PC-3 (cell line): ENCODE results near the gene HOXC10. TPM values are rescaled to one million over a fixed set of nuclear protein-coding genes. Genes with fewer than 3 reads are reported as not detected.

ENCODE experiments used
- ATAC-seq: fragments of 200-7000 bp; cut with Tn5 transposase; 2 replicates; pipeline ENCODE4 v1.9.1; 2020; ENCODE audit warnings: mild to moderate bottlenecking, moderate library complexity
- BruUV-seq: library from RNA; stranded (reverse); fragments of 400-500 nt; replicated peaks from 2 replicates; lab custom pipeline; 2021; lab: Mats Ljungman, UMichigan
- CTCF ChIA-PET: fragments of 300-600 bp; sonication (Branson Sonifier 250); formaldehyde crosslinking; loops from one replicate; lab custom pipeline; 2022; ENCODE audit warnings: antibody characterized with exemption; lab: Charles Lee
- POLR2A ChIA-PET: fragments of 300-600 bp; sonication (Branson Sonifier 250); formaldehyde crosslinking; loops from one replicate; lab custom pipeline; 2022; ENCODE audit warnings: antibody characterized with exemption; ENCODE audit not compliant: unreplicated experiment; lab: Charles Lee
- DNase-seq: peaks from one replicate; pipeline ENCODE4 v3.0.0-alpha.2; 2015
- H2AFZ ChIP-seq: fragments of 300-600 bp; sonication (generic); 2 replicates; pipeline ENCODE4 v1.6.0; 2016; ENCODE audit warnings: antibody characterized with exemption, low read length
- H3F3A ChIP-seq: fragments of 300-600 bp; sonication (generic); one replicate; pipeline ENCODE4 v1.6.0; 2017; ENCODE audit warnings: antibody characterized with exemption, low read length, control low read depth, mild to moderate bottlenecking; ENCODE audit not compliant: unreplicated experiment
- H3K27ac ChIP-seq: fragments of 300-600 bp; sonication (generic); 2 replicates; pipeline ENCODE4 v1.5.1; 2016; ENCODE audit warnings: mild to moderate bottlenecking, low read length
- H3K27me3 ChIP-seq: fragments of 300-600 bp; sonication (generic); 2 replicates; pipeline ENCODE4 v1.6.1; 2016; ENCODE audit warnings: low read length, mixed read lengths
- H3K36me3 ChIP-seq: fragments of 300-600 bp; sonication (generic); 2 replicates; pipeline ENCODE4 v1.6.1; 2016; ENCODE audit warnings: low read depth, mixed run types, low read length, mixed read lengths
- H3K4me1 ChIP-seq: fragments of 300-600 bp; sonication (generic); 2 replicates; pipeline ENCODE4 v1.5.1; 2016; ENCODE audit warnings: low read length; ENCODE audit not compliant: insufficient read depth
- H3K4me2 ChIP-seq: fragments of 300-600 bp; sonication (generic); 2 replicates; pipeline ENCODE4 v1.6.0; 2016; ENCODE audit warnings: low read length
- H3K4me3 ChIP-seq: fragments of 300-600 bp; sonication (generic); 2 replicates; pipeline ENCODE4 v1.5.1; 2016; ENCODE audit warnings: mild to moderate bottlenecking, low read length, mixed read lengths
- H3K79me2 ChIP-seq: fragments of 300-600 bp; sonication (generic); 2 replicates; pipeline ENCODE4 v1.6.1; 2017; ENCODE audit warnings: low read length, mixed read lengths
- H3K9ac ChIP-seq: fragments of 300-600 bp; sonication (generic); 2 replicates; pipeline ENCODE4 v1.6.0; 2016; ENCODE audit warnings: mild to moderate bottlenecking, low read length
- H3K9me2 ChIP-seq: fragments of 300-600 bp; sonication (generic); replicated peaks from 2 replicates; pipeline ENCODE4 v1.6.1; 2016; ENCODE audit warnings: mixed run types, low read length, mixed read lengths
- H3K9me3 ChIP-seq: fragments of 300-600 bp; sonication (generic); 2 replicates; pipeline ENCODE4 v1.6.1; 2016; ENCODE audit warnings: low read length, mixed read lengths
- H4K20me1 ChIP-seq: fragments of 300-600 bp; sonication (generic); 2 replicates; pipeline ENCODE4 v1.6.1; 2016; ENCODE audit warnings: low read length, mixed read lengths
- EZH2 ChIP-seq: fragments of 300-600 bp; sonication (generic); IDR thresholded peaks from one replicate; pipeline ENCODE4 v1.6.1; 2017; ENCODE audit warnings: antibody characterized with exemption, mild to moderate bottlenecking, low read length; ENCODE audit not compliant: unreplicated experiment
- EZH2phosphoT487 ChIP-seq: fragments of 300-600 bp; sonication (generic); IDR thresholded peaks from 2 replicates; pipeline ENCODE4 v1.6.1; 2018; ENCODE audit warnings: mild to moderate bottlenecking, antibody characterized with exemption, low read length, borderline replicate concordance
- intact Hi-C: fragments of 100-400 bp; cut with micrococcal nuclease; formaldehyde crosslinking; loops from 2 replicates; pipeline ENCODE4 v1.9.0; 2023
- total RNA-seq: library from RNA; depleted of rRNA; stranded (reverse); fragments of >200 nt; gene quantifications from 2 replicates; pipeline ENCODE4 v1.2.3, GENCODE V29; 2014
- TF ChIP-seq, protein P1 (sequence below): fragments of 300-600 bp; sonication (generic); conservative IDR thresholded peaks from 2 replicates; pipeline ENCODE4 v1.5.1; 2017; ENCODE audit warnings: antibody characterized with exemption, low read depth, mild to moderate bottlenecking, low read length

Gene HOXC10
- total RNA-seq, 1 experiment from 2014 or later, result 0.69 TPM

DNA sequence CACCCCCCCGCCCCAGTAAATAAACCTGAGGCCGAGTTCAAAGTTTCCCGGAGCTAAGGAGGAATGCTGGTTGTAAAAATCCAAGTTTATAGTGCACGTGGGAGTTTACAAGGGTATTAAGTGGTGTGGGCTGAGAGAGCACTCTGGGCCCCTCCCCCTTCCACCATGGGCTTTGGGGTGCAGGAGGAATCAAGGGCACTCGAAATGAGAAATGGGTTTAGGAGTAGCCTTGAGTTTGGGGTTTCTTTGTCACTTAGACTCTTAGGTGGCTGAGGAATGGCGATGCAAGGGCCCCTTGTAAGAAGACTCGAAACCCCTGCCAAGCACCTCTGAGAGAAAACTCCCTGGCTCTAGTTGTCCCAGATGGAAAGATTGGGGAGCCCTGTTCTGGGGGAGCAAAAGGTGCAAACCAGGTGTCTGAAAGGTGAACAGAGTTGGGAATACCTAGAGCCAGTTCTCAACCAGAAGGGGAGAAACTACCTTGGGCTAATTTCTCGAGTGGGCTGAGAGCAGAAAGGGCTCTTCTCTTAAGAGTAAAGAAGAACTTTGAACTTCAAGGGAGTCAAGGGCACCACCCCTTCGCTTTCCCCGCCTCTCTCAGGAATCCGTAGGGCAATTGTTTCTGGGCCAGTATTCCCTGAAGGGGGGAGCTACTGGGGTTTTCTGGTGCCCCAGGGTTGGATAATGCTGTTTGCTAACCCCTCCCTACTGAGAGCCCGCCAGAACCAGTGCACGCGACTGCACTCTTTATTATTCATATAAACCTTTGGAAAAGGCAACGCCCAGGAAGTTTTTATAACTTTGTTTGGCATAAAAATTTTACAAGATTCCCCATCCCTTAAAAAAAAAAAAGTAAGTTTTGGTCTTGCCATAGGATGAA is 6.2 kb upstream of the HOXC10 start:
- Histone ChIP-seq H3K36me3 (no peaks in the 10 kb centered on the region), H2AFZ (0 out of 2 replicates have a peak overlapping the region, but pooled peaks have one; percentile 1), H3K9me3 (no peaks in the 10 kb centered on the region), H3K9me2 (no peaks in the 10 kb centered on the region), H4K20me1 (no peaks in the 10 kb centered on the region), H3K9ac (no peak overlapping the region), H3K27me3 (no peaks in the 10 kb centered on the region), H3K4me1 (peaks cover 22% of the 10 kb centered on the region), H3K27ac (no peak overlapping the region), H3K4me2 (peak overlapping the region; percentile 61), H3K4me3 (peak overlapping the region; percentile 19; the same call in 1 of the 2 replicates), H3F3A (no peaks in the 10 kb centered on the region), H3K79me2 (no peaks in the 10 kb centered on the region)
- CTCF ChIA-PET, result interaction anchor here (0.5 to 0.6 kb wide), 2 partner anchors 30 to 148 kb away, joined by 3 to 11 read pairs; partner anchors contain the start of gene HOXC8
- peak; percentile 80 for ATAC-seq
- peak; percentile 78 for DNase-seq
- no TSS peak for BruUV-seq
- TF ChIP-seq, protein P1, sequence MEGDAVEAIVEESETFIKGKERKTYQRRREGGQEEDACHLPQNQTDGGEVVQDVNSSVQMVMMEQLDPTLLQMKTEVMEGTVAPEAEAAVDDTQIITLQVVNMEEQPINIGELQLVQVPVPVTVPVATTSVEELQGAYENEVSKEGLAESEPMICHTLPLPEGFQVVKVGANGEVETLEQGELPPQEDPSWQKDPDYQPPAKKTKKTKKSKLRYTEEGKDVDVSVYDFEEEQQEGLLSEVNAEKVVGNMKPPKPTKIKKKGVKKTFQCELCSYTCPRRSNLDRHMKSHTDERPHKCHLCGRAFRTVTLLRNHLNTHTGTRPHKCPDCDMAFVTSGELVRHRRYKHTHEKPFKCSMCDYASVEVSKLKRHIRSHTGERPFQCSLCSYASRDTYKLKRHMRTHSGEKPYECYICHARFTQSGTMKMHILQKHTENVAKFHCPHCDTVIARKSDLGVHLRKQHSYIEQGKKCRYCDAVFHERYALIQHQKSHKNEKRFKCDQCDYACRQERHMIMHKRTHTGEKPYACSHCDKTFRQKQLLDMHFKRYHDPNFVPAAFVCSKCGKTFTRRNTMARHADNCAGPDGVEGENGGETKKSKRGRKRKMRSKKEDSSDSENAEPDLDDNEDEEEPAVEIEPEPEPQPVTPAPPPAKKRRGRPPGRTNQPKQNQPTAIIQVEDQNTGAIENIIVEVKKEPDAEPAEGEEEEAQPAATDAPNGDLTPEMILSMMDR, result no peak
- TF ChIP-seq EZH2phosphoT487 (no peak), EZH2 (no peak)
- intact Hi-C loops, result loop anchor here (2.0 kb wide), 1 partner anchor 208 kb away; no protein-coding TSS in a partner anchor
- POLR2A ChIA-PET, result no interaction called here

DNA sequence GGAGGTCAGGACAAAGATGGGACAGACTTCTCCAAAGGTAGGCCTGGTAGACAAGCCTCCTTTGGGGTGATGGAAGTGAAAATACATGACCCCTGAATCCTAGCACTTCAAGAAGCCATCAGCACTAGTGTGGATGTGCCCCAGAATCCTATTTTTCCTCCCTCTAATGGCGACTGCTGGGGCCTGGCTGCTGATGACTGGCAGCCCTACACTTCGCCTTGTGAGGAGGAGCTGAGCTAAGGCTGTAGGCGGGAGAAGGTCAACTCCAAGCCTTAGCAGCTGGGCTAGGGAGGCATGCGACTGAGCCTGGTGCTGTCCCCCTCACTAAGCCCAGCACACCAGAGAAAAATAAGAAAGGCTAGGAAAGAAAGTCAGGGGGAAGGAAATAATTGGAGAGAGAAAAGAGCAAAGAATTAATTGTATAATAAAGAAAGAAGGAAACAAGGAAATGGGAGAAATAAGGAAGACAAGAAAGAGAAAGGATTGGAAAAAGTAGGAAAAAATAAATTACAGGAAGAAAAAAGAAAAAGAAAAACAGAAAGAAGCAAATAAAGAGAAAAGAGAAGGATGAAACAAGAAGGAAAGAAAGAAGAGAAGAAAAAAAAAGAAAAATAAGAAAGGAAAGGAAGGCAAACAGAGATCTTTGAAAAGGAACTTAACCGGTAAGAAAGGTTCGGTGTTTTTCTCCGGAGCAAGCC is 4.7 kb upstream of the HOXC10 start:
- no peak for TF ChIP-seq EZH2
- no peak for TF ChIP-seq EZH2phosphoT487
- TF ChIP-seq, protein P1, result no peak
- BruUV-seq, result no TSS peak
- Histone ChIP-seq H3K36me3 (no peaks in the 10 kb centered on the region), H3K9ac (no peak overlapping the region), H3F3A (no peaks in the 10 kb centered on the region), H3K27ac (no peak overlapping the region), H2AFZ (no peak overlapping the region), H3K9me3 (no peaks in the 10 kb centered on the region), H3K4me3 (no peak overlapping the region), H3K4me1 (peaks cover 26% of the 10 kb centered on the region), H3K9me2 (no peaks in the 10 kb centered on the region), H4K20me1 (no peaks in the 10 kb centered on the region), H3K79me2 (no peaks in the 10 kb centered on the region), H3K27me3 (no peaks in the 10 kb centered on the region), H3K4me2 (no peak overlapping the region)
- POLR2A ChIA-PET, result no interaction called here
- CTCF ChIA-PET, result interaction anchor here (0.6 kb wide), 2 partner anchors 52 to 744 kb away, joined by 3 to 4 read pairs; no protein-coding TSS in a partner anchor
- intact Hi-C loops, result no loop called here
- no peak for ATAC-seq
- no peak for DNase-seq
